ENCODE data around the gene CCDC191. TPM values are rescaled to one million over a fixed set of nuclear protein-coding genes. Genes with fewer than 3 reads are reported as not detected.

Gene CCDC191
- total RNA-seq, 4 donors from 2014 or later = 3.2 to 4.6 (median 4.3) TPM

GRCh38 chr3:114052216-114052615 lies 4.1 kb downstream of the CCDC191 start:
- WGBS = 87% methylated on average over 2 of the region's 2 CpGs
- no peaks in the 10 kb centered on the region for H3K9me3 ChIP-seq
- H3K27me3 ChIP-seq = no peaks in the 10 kb centered on the region
- no peak for TF ChIP-seq POLR2AphosphoS5 (IDR thresholded peaks at IDR 0.05)
- TF ChIP-seq CTCF (IDR thresholded peaks at IDR 0.05) = no peak
- H3K36me3 ChIP-seq = no peaks in the 10 kb centered on the region
- H3K4me1 ChIP-seq = peaks cover 8 to 14% (median 12%) of the 10 kb centered on the region in 4 donors
- no peak overlapping the region for H3K4me3 ChIP-seq
- no peak for DNase-seq (ENCODE audit: extremely low spot score)
- intact Hi-C loops (cut with DNase I) = no loop called here
- H3K27ac ChIP-seq (replicated peaks in 1 of 4) = no peak overlapping the region

- H3K4me3 ChIP-seq = no peak overlapping the region
- H3K27me3 ChIP-seq = no peaks in the 10 kb centered on the region
- no peak for DNase-seq (ENCODE audit: extremely low spot score)
- H3K4me1 ChIP-seq = no peaks in the 10 kb centered on the region
- no peaks in the 10 kb centered on the region for H3K9me3 ChIP-seq
- TF ChIP-seq POLR2AphosphoS5 (IDR thresholded peaks at IDR 0.05) = no peak
- intact Hi-C loops (cut with DNase I) = loop anchor here (10.0 kb wide), 1 partner anchor 1038 kb away; no protein-coding TSS in a partner anchor
- H3K36me3 ChIP-seq = peaks cover 0 to 11% (median 2%) of the 10 kb centered on the region in 4 donors
- H3K27ac ChIP-seq (replicated peaks in 1 of 4) = no peak overlapping the region
Measured at GRCh38 chr3:114043205-114043604, 13.1 kb downstream of the CCDC191 start.

- TF ChIP-seq POLR2A (IDR thresholded peaks at IDR 0.05; ENCODE audit: low read depth) = no peak
- DNase-seq (ENCODE audit: extremely low spot score) = no peak
- Histone ChIP-seq H3K9me3 (no peaks in the 10 kb centered on the region), H3K4me1 (no peaks in the 10 kb centered on the region), H3K4me3 (no peak overlapping the region), H3K27ac (replicated peaks in 1 of 4) (no peak overlapping the region), H3K36me3 (peaks cover 0 to 31% (median 11%) of the 10 kb centered on the region in 4 donors), H3K27me3 (no peaks in the 10 kb centered on the region)
- intact Hi-C loops (cut with DNase I) = no loop called here
- 95% methylated on average over 3 of the region's 3 CpGs for WGBS
Measured at GRCh38 chr3:114035896-114036295, 20.4 kb downstream of the CCDC191 start.

- Histone ChIP-seq H3K27me3 (no peaks in the 10 kb centered on the region), H3K9me3 (no peaks in the 10 kb centered on the region), H3K4me3 (no peak overlapping the region), H3K27ac (replicated peaks in 1 of 4) (no peak overlapping the region), H3K4me1 (no peaks in the 10 kb centered on the region), H3K36me3 (peaks cover 0 to 31% (median 11%) of the 10 kb centered on the region in 4 donors)
- intact Hi-C loops (cut with DNase I) = no loop called here
- TF ChIP-seq EP300 (IDR thresholded peaks at IDR 0.05) (no peak), POLR2A (IDR thresholded peaks at IDR 0.05; ENCODE audit: low read depth) (no peak), CTCF (IDR thresholded peaks at IDR 0.05) (no peak), POLR2AphosphoS5 (IDR thresholded peaks at IDR 0.05) (no peak)
- DNase-seq (ENCODE audit: extremely low spot score) = no peak
- WGBS = 93% methylated on average over 5 of the region's 5 CpGs
Measured at GRCh38 chr3:114034787-114035545, 21.4 kb downstream of the CCDC191 start.

GRCh38 chr3:114034211-114034610 lies 22.1 kb downstream of the CCDC191 start:
- H3K27me3 ChIP-seq = no peaks in the 10 kb centered on the region
- H3K36me3 ChIP-seq = peaks cover 0 to 31% (median 11%) of the 10 kb centered on the region in 4 donors
- no peak for TF ChIP-seq POLR2A (IDR thresholded peaks at IDR 0.05; ENCODE audit: low read depth)

GRCh38 chr3:114033721-114034120 lies 22.6 kb downstream of the CCDC191 start:
- Histone ChIP-seq H3K36me3 (peaks cover 0 to 31% (median 11%) of the 10 kb centered on the region in 4 donors), H3K4me1 (no peaks in the 10 kb centered on the region), H3K9me3 (no peaks in the 10 kb centered on the region), H3K27ac (replicated peaks in 1 of 4) (no peak overlapping the region), H3K4me3 (no peak overlapping the region), H3K27me3 (no peaks in the 10 kb centered on the region)
- TF ChIP-seq EP300 (IDR thresholded peaks at IDR 0.05) (no peak), POLR2AphosphoS5 (IDR thresholded peaks at IDR 0.05) (no peak), POLR2A (IDR thresholded peaks at IDR 0.05; ENCODE audit: low read depth) (no peak), CTCF (IDR thresholded peaks at IDR 0.05) (no peak)
- intact Hi-C loops (cut with DNase I) = no loop called here
- 90% methylated on average over 1 of the region's 1 CpG for WGBS
- DNase-seq (ENCODE audit: extremely low spot score) = no peak

More at GRCh38 chr3:114034211-114034610, 22.1 kb downstream of the CCDC191 start:
- intact Hi-C loops (cut with DNase I) = no loop called here
- DNase-seq (ENCODE audit: extremely low spot score) = no peak
- H3K27ac ChIP-seq (replicated peaks in 1 of 4) = no peak overlapping the region
- H3K9me3 ChIP-seq = no peaks in the 10 kb centered on the region
- H3K4me1 ChIP-seq = no peaks in the 10 kb centered on the region
- no peak overlapping the region for H3K4me3 ChIP-seq

All from esophagus muscularis mucosa (tissue), 4 donors.